ENCODE data around the gene TBC1D8. TPM values are rescaled to one million over a fixed set of nuclear protein-coding genes. Genes with fewer than 3 reads are reported as not detected.

TBC1D8 gene
- total RNA-seq, 1 experiment from 2014 or later = 139 TPM

GRCh38 chr2:101017371-101017770 is 133.8 kb downstream of the TBC1D8 start:
- Histone ChIP-seq H3K27me3 (ENCODE audit: control insufficient read depth, insufficient read depth, low read length) (no peaks in the 10 kb centered on the region), H3K4me1 (ENCODE audit: control insufficient read depth, insufficient read depth, low read length) (peaks cover 15% of the 10 kb centered on the region), H3K36me3 (ENCODE audit: control insufficient read depth, insufficient read depth, low read length) (peaks cover 58% of the 10 kb centered on the region), H3K27ac (ENCODE audit: low read length) (no peak overlapping the region), H3K9me3 (ENCODE audit: control insufficient read depth, insufficient read depth, low read depth, low read length) (no peaks in the 10 kb centered on the region), H3K4me3 (ENCODE audit: low read depth in 2 of 2, low read length in 2 of 2) (no peak overlapping the region)
- in situ Hi-C loops (cut with HindIII; ENCODE audit: low pct_unique_long_range_greater_than_20kb, low sequenced_read_pairs) (no loop called here), intact Hi-C loops (cut with micrococcal nuclease; ENCODE audit: unreplicated experiment) (no loop called here)
- TF ChIP-seq SIN3A (IDR thresholded peaks at IDR 0.05; ENCODE audit: borderline replicate concordance, insufficient read depth, low read depth, low read length) (no peak), REST (IDR thresholded peaks at IDR 0.05; ENCODE audit: insufficient read depth in 1 of 2, low read depth in 2 of 2, low read length in 1 of 2) (no peak), TCF7L2 (IDR thresholded peaks at IDR 0.05; ENCODE audit: low read depth, low read length) (no peak), CTCF (IDR thresholded peaks at IDR 0.05) (no peak), POLR2AphosphoS5 (IDR thresholded peaks at IDR 0.05; ENCODE audit: low read depth, low read length) (no peak)
- no TSS peak for BruUV-seq (replicated peaks)
- no peak for ATAC-seq
- POLR2A ChIA-PET = no interaction called here
- CTCF ChIA-PET = no interaction called here
- DNase-seq (ENCODE audit: low read depth, low spot score) = no peak

- CTCF ChIA-PET = no interaction called here
- BruUV-seq (replicated peaks) = TSS peak; percentile 0
- POLR2A ChIA-PET = interaction anchor here (0.6 to 0.7 kb wide), 3 partner anchors 217 to 282 kb away, joined by 3 to 5 read pairs (median 4); no protein-coding TSS in a partner anchor
- H3K27ac ChIP-seq (ENCODE audit: low read length) = peak overlapping the region; percentile 56
- no peaks in the 10 kb centered on the region for H3K9me3 ChIP-seq (ENCODE audit: control insufficient read depth, insufficient read depth, low read depth, low read length)
- peaks cover 28% of the 10 kb centered on the region for H3K4me1 ChIP-seq (ENCODE audit: control insufficient read depth, insufficient read depth, low read length)
- in situ Hi-C loops (cut with HindIII; ENCODE audit: low pct_unique_long_range_greater_than_20kb, low sequenced_read_pairs) = no loop called here
- DNase-seq (ENCODE audit: low read depth, low spot score) (no peak), ATAC-seq (no peak)
- H3K36me3 ChIP-seq (ENCODE audit: control insufficient read depth, insufficient read depth, low read length) = peaks cover 46% of the 10 kb centered on the region
- intact Hi-C loops (cut with micrococcal nuclease; ENCODE audit: unreplicated experiment) = no loop called here
- no peaks in the 10 kb centered on the region for H3K27me3 ChIP-seq (ENCODE audit: control insufficient read depth, insufficient read depth, low read length)
- H3K4me3 ChIP-seq (ENCODE audit: low read depth in 2 of 2, low read length in 2 of 2) = no peak overlapping the region
- TF ChIP-seq POLR2AphosphoS5 (IDR thresholded peaks at IDR 0.05; ENCODE audit: low read depth, low read length) (no peak), CTCF (IDR thresholded peaks at IDR 0.05) (no peak), SIN3A (IDR thresholded peaks at IDR 0.05; ENCODE audit: borderline replicate concordance, insufficient read depth, low read depth, low read length) (no peak), REST (IDR thresholded peaks at IDR 0.05; ENCODE audit: insufficient read depth in 1 of 2, low read depth in 2 of 2, low read length in 1 of 2) (no peak), TCF7L2 (IDR thresholded peaks at IDR 0.05; ENCODE audit: low read depth, low read length) (no peak)
Observed at GRCh38 chr2:101014264-101014857, 136.8 kb downstream of the TBC1D8 start.

Data from Panc1 (cell line).